HepG2 (cell line): ENCODE measurements around the gene PCIF1. TPM values are rescaled to one million over a fixed set of nuclear protein-coding genes. Genes with fewer than 3 reads are reported as not detected.

Experiments
- ARNTL ChIP-seq: sonication (generic); formaldehyde crosslinking; IDR thresholded peaks from 2 replicates; pipeline ENCODE4 v1.4.0; 2020; ENCODE audit warnings: mild to moderate bottlenecking, missing genetic modification reagents
- ATF1 ChIP-seq: IDR thresholded peaks from 2 replicates; pipeline ENCODE4 v1.6.1; 2016; ENCODE audit warnings: mild to moderate bottlenecking, control low read depth
- ETV6 ChIP-seq: sonication (generic); formaldehyde crosslinking; conservative IDR thresholded peaks from 2 replicates; pipeline ENCODE4 v1.4.0; 2020; ENCODE audit warnings: missing genetic modification reagents
- GATAD1 ChIP-seq: IDR thresholded peaks from 2 replicates; pipeline ENCODE4 v1.6.1; 2016; ENCODE audit warnings: missing genetic modification reagents, missing compliant biosample characterization
- GTF2F1 ChIP-seq: fragments of 150-350 bp; IDR thresholded peaks from 2 replicates; pipeline ENCODE4 v1.6.1; 2014; ENCODE audit warnings: low read length
- HNF4A ChIP-seq: sonication (generic); formaldehyde crosslinking; IDR thresholded peaks from 2 replicates; pipeline ENCODE4 v1.4.0; 2020; ENCODE audit warnings: missing genetic modification reagents
- HOMEZ ChIP-seq: IDR thresholded peaks from 2 replicates; pipeline ENCODE4 v1.6.1; 2016; ENCODE audit warnings: low read depth
- HOXA7 ChIP-seq: sonication (generic); formaldehyde crosslinking; IDR thresholded peaks from 2 replicates; pipeline ENCODE4 v1.8.1; 2022; ENCODE audit warnings: mild to moderate bottlenecking, missing genetic modification reagents, moderate library complexity
- KLF6 ChIP-seq: IDR thresholded peaks from 2 replicates; pipeline ENCODE4 v1.8.0; 2016; ENCODE audit warnings: missing biosample characterization, missing genetic modification reagents
- NFRKB ChIP-seq: fragments of 450-650 bp; IDR thresholded peaks from 2 replicates; pipeline ENCODE4 v1.6.1; 2017
- ONECUT2 ChIP-seq: sonication (generic); formaldehyde crosslinking; IDR thresholded peaks from 2 replicates; pipeline ENCODE4 v1.4.0; 2020; ENCODE audit warnings: missing genetic modification reagents
- RARG ChIP-seq: sonication (generic); formaldehyde crosslinking; IDR thresholded peaks from 2 replicates; pipeline ENCODE4 v1.4.0; 2020; ENCODE audit warnings: low read depth, mild to moderate bottlenecking, missing genetic modification reagents
- RELA ChIP-seq: sonication (generic); formaldehyde crosslinking; IDR thresholded peaks from 2 replicates; pipeline ENCODE4 v1.4.0; 2020; ENCODE audit warnings: missing genetic modification reagents
- REPIN1 ChIP-seq: sonication (generic); formaldehyde crosslinking; IDR thresholded peaks from 2 replicates; pipeline ENCODE4 v1.8.0; 2022; ENCODE audit warnings: missing genetic modification reagents, low read depth, mild to moderate bottlenecking, borderline replicate concordance
- RFXAP ChIP-seq: sonication (generic); formaldehyde crosslinking; IDR thresholded peaks from 2 replicates; pipeline ENCODE4 v1.4.0; 2020; ENCODE audit warnings: missing genetic modification reagents, borderline replicate concordance
- TFAP4 ChIP-seq: sonication (generic); IDR thresholded peaks from 2 replicates; pipeline ENCODE4 v1.6.1; 2016; ENCODE audit warnings: low read depth, borderline replicate concordance
- TFDP2 ChIP-seq: sonication (generic); formaldehyde crosslinking; IDR thresholded peaks from 2 replicates; pipeline ENCODE4 v1.4.0; 2020; ENCODE audit warnings: missing genetic modification reagents
- ZBTB38 ChIP-seq: sonication (generic); formaldehyde crosslinking; IDR thresholded peaks from 2 replicates; pipeline ENCODE4 v1.5.1; 2020; ENCODE audit warnings: mild to moderate bottlenecking, missing genetic modification reagents
- ZBTB42 ChIP-seq: sonication (generic); formaldehyde crosslinking; IDR thresholded peaks from 2 replicates; pipeline ENCODE4 v1.5.0; 2020; ENCODE audit warnings: mild to moderate bottlenecking, missing genetic modification reagents
- ZFP1 ChIP-seq: IDR thresholded peaks from 2 replicates; pipeline ENCODE4 v1.6.1; 2016
- ZFY ChIP-seq: sonication (generic); formaldehyde crosslinking; IDR thresholded peaks from 2 replicates; pipeline ENCODE4 v1.4.0; 2020; ENCODE audit warnings: missing genetic modification reagents
- ZNF224 ChIP-seq: sonication (generic); formaldehyde crosslinking; IDR thresholded peaks from 2 replicates; pipeline ENCODE4 v1.5.0; 2020; ENCODE audit warnings: mild to moderate bottlenecking, missing genetic modification reagents
- ZNF383 ChIP-seq: sonication (generic); formaldehyde crosslinking; IDR thresholded peaks from 2 replicates; pipeline ENCODE4 v1.4.0; 2020; ENCODE audit warnings: missing genetic modification reagents, mild to moderate bottlenecking, borderline replicate concordance
- ZNF430 ChIP-seq: sonication (generic); formaldehyde crosslinking; IDR thresholded peaks from 2 replicates; pipeline ENCODE4 v1.9.0; 2021; ENCODE audit warnings: mild to moderate bottlenecking, missing genetic modification reagents
- ZNF616 ChIP-seq: sonication (generic); formaldehyde crosslinking; IDR thresholded peaks from 2 replicates; pipeline ENCODE4 v1.5.0; 2020; ENCODE audit warnings: low read depth, mild to moderate bottlenecking, missing genetic modification reagents
- ZNF670 ChIP-seq: sonication (generic); formaldehyde crosslinking; IDR thresholded peaks from 2 replicates; pipeline ENCODE4 v1.8.0; 2022; ENCODE audit warnings: mild to moderate bottlenecking, missing genetic modification reagents, borderline replicate concordance
- ZNF720 ChIP-seq: sonication (generic); formaldehyde crosslinking; IDR thresholded peaks from 2 replicates; pipeline ENCODE4 v1.4.0; 2020; ENCODE audit warnings: missing genetic modification reagents
- ZNF75D ChIP-seq: sonication (generic); formaldehyde crosslinking; IDR thresholded peaks from 2 replicates; pipeline ENCODE4 v1.8.1; 2023; ENCODE audit warnings: missing genetic modification reagents, mild to moderate bottlenecking, borderline replicate concordance
- ZNF883 ChIP-seq: sonication (generic); formaldehyde crosslinking; IDR thresholded peaks from 2 replicates; pipeline ENCODE4 v1.5.1; 2020; ENCODE audit warnings: mild to moderate bottlenecking, missing genetic modification reagents; ENCODE audit errors: not compliant biosample characterization
- ZSCAN12 ChIP-seq: sonication (generic); formaldehyde crosslinking; IDR thresholded peaks from 2 replicates; pipeline ENCODE4 v1.9.0; 2021; ENCODE audit warnings: mild to moderate bottlenecking, missing genetic modification reagents
- polyA plus RNA-seq, 8 experiments: library from polyadenylated mRNA; depleted of rRNA in 3 of 8; stranded (reverse) in 7 of 8; unstranded in 1 of 8; fragments of >200 nt; fragmentation: Illumina TruSeq in 4 of 8; extraction: Trizol in 4 of 8; gene quantifications; 2 replicates each; pipeline versions ENCODE4 v1.2.1 to v1.2.3, GENCODE V29; 2011 to 2016; ENCODE audit warnings: low read depth in 4 of 8, missing spikeins in 1 of 8, mixed read lengths in 1 of 8; ENCODE audit not compliant: insufficient read depth in 1 of 8
- total RNA-seq, 5 experiments: library from RNA; depleted of rRNA; stranded (reverse); fragments of >200 nt; fragmentation: Illumina TruSeq; extraction: Trizol; gene quantifications; 2 replicates each; pipeline ENCODE4 v1.2.3, GENCODE V29; 2016; ENCODE audit warnings: low read depth in 1 of 5

Gene PCIF1
- total and polyA plus RNA-seq, 2 of the 13 experiments (the other 11 are each of a cell fraction or from before 2014, with no cell fraction given): 20.9 to 24.4 TPM

GRCh38 chr20:45946149-45946970, 11.9 kb downstream of the PCIF1 start (continued):
- TF ChIP-seq ZFY (peak; percentile 92), ZNF720 (CRISPR knock-in tag) (no peak; the same call in 1 of the 2 replicates), ZSCAN12 (CRISPR knock-in tag) (no peak), KLF6 (CRISPR knock-in tag) (peak; percentile 96), NFRKB (no peak), ZNF383 (CRISPR knock-in tag) (peak; percentile 11), RARG (CRISPR knock-in tag) (0 out of 2 replicates have a peak, but pooled peaks have one; percentile 32), ARNTL (peak; percentile 99), TFDP2 (CRISPR knock-in tag) (peak; percentile 83), RFXAP (CRISPR knock-in tag) (0 out of 2 replicates have a peak, but pooled peaks have one; percentile 72), ATF1 (no peak), RELA (0 out of 2 replicates have a peak, but pooled peaks have one; percentile 31), REPIN1 (CRISPR knock-in tag) (peak; percentile 98), ZNF224 (CRISPR knock-in tag) (peak; percentile 82; the same call in 1 of the 2 replicates), HNF4A (CRISPR knock-in tag) (peak; percentile 83), ZFP1 (CRISPR knock-in tag) (peak; percentile 86), ZNF670 (CRISPR knock-in tag) (peak; percentile 72; the same call in 1 of the 2 replicates), ZBTB42 (CRISPR knock-in tag) (peak; percentile 77; the same call in 1 of the 2 replicates), HOMEZ (CRISPR knock-in tag) (peak; percentile 93), ZBTB38 (CRISPR knock-in tag) (peak; percentile 89), TFAP4 (peak; percentile 62; the same call in 1 of the 2 replicates), HOXA7 (CRISPR knock-in tag) (no peak), GATAD1 (CRISPR knock-in tag) (peak; percentile 83), ETV6 (CRISPR knock-in tag) (no peak; the same call in 1 of the 2 replicates), ZNF883 (CRISPR knock-in tag) (peak; percentile 97), ZNF616 (no peak), ZNF75D (CRISPR knock-in tag) (no peak), GTF2F1 (peak; percentile 62; the same call in 1 of the 2 replicates), ZNF430 (peak; percentile 96; the same call in 1 of the 2 replicates), ONECUT2 (0 out of 2 replicates have a peak, but pooled peaks have one; percentile 46)
